ENCODE measurements around the gene XRCC6. TPM values are rescaled to one million over a fixed set of nuclear protein-coding genes. Genes with fewer than 3 reads are reported as not detected.
A peak's percentile ranks its signal among the peaks of the same experiment; 100 is the strongest.

XRCC6 gene
- total and polyA plus RNA-seq, 2 of the 13 experiments (the other 11 are each of a cell fraction or from before 2014, with no cell fraction given) = 124 to 625 TPM

DNA sequence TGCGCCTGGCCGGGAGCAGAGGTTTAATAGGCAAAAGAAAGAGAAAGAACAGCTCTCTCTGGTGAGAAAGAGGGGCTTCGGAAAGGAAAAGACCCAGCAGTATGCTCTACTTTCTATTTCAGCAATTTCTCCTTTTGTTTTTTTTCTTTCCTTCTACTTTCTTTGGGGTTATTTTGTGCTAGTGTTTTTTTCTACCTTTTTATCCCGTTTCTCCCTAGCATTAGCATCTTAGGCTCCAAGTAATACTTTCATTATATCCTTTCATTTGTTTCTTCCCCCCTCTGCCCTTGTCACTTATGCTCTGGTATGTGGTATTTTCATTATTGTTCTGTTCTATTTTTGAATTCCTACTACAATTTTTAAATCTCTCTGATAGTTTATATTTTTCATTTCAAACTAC, 63.1 kb downstream of the XRCC6 start:
- WGBS (ENCODE audit: low lambda C conversion rate) = 79% methylated on average over 4 of the region's 4 CpGs
- Histone ChIP-seq H3K9me3 (ENCODE audit: low read length) (no peaks in the 10 kb centered on the region), H3K27ac (ENCODE audit: extremely low read length, insufficient read depth, low read length) (peak overlapping the region; percentile 13), H3K27me3 (ENCODE audit: control insufficient read depth in 1 of 2, insufficient read depth in 2 of 2, low read length in 2 of 2) (no peaks in the 10 kb centered on the region; a peak in 1 of 5 replicates), H4K20me1 (ENCODE audit: insufficient read depth, low read length) (peaks cover 6% of the 10 kb centered on the region; the same call in 1 of the 2 replicates), H3K4me2 (ENCODE audit: low read depth, low read length) (no peak overlapping the region), H3K4me1 (ENCODE audit: insufficient read depth, low read length) (peaks cover 54% of the 10 kb centered on the region), H3K9ac (ENCODE audit: insufficient read depth, low read depth, low read length) (no peak overlapping the region), H3K36me3 (replicated peaks in 1 of 2; ENCODE audit: control insufficient read depth in 1 of 2, insufficient read depth in 2 of 2, low read length in 2 of 2) (peaks cover 4 to 16% of the 10 kb centered on the region in 2 experiments; a peak in 3 of 5 replicates), H3K79me2 (ENCODE audit: insufficient read depth, low read length) (peaks cover 88% of the 10 kb centered on the region), H2AFZ (ENCODE audit: low read length) (no peak overlapping the region), H3K4me3 (replicated peaks in 1 of 3; ENCODE audit: insufficient read depth in 1 of 3, low read depth in 2 of 3, low read length in 3 of 3) (no peak overlapping the region)
- ChIA-PET CTCF (ENCODE audit: low intra/inter-chr PET ratio, low total read pairs) (no interaction called here), POLR2A (no interaction called here)
- BruUV-seq (replicated peaks) = no TSS peak
- in situ Hi-C loops (cut with HindIII; ENCODE audit: extremely low pct_ligation_motif_present, low pct_unique_long_range_greater_than_20kb) (no loop called here), intact Hi-C loops (cut with micrococcal nuclease; ENCODE audit: unreplicated experiment) (no loop called here)
- no peak for DNase-seq (ENCODE audit: low spot score)
- no peak for FAIRE-seq
- ATAC-seq = no peak
- TF ChIP-seq SMARCE1 (IDR thresholded peaks at IDR 0.05; ENCODE audit: borderline replicate concordance) (no peak), MAF1 (CRISPR knock-in tag; IDR thresholded peaks at IDR 0.05; ENCODE audit: borderline replicate concordance) (no peak), DNMT1 (CRISPR knock-in tag; IDR thresholded peaks at IDR 0.05) (no peak), ZBTB39 (CRISPR knock-in tag; IDR thresholded peaks at IDR 0.05) (no peak), ZNF891 (CRISPR knock-in tag; IDR thresholded peaks at IDR 0.05) (no peak), CENPT (CRISPR knock-in tag; IDR thresholded peaks at IDR 0.05; ENCODE audit: low read depth) (no peak), ZBTB21 (CRISPR knock-in tag; IDR thresholded peaks at IDR 0.05) (no peak), ZKSCAN5 (CRISPR knock-in tag; IDR thresholded peaks at IDR 0.05) (no peak), THRA (CRISPR knock-in tag; IDR thresholded peaks at IDR 0.05; ENCODE audit: borderline replicate concordance) (no peak), ZFP36L2 (CRISPR knock-in tag; IDR thresholded peaks at IDR 0.05) (no peak), PRPF4 (IDR thresholded peaks at IDR 0.05; ENCODE audit: low read depth, low read length, poor library complexity, severe bottlenecking) (no peak), HNF4G (IDR thresholded peaks at IDR 0.05; ENCODE audit: borderline replicate concordance, low read depth, low read length) (no peak), HNF4G (CRISPR knock-in tag; IDR thresholded peaks at IDR 0.05; ENCODE audit: borderline replicate concordance, low read depth) (no peak), CEBPZ (IDR thresholded peaks at IDR 0.05; ENCODE audit: low read length) (no peak), ZNF547 (CRISPR knock-in tag; IDR thresholded peaks at IDR 0.05) (no peak), TCF12 (IDR thresholded peaks at IDR 0.05) (no peak), TCF12 (CRISPR knock-in tag; IDR thresholded peaks at IDR 0.05) (no peak), ZNF543 (CRISPR knock-in tag; IDR thresholded peaks at IDR 0.05) (no peak)
- TF ChIP-seq, protein P1, sequence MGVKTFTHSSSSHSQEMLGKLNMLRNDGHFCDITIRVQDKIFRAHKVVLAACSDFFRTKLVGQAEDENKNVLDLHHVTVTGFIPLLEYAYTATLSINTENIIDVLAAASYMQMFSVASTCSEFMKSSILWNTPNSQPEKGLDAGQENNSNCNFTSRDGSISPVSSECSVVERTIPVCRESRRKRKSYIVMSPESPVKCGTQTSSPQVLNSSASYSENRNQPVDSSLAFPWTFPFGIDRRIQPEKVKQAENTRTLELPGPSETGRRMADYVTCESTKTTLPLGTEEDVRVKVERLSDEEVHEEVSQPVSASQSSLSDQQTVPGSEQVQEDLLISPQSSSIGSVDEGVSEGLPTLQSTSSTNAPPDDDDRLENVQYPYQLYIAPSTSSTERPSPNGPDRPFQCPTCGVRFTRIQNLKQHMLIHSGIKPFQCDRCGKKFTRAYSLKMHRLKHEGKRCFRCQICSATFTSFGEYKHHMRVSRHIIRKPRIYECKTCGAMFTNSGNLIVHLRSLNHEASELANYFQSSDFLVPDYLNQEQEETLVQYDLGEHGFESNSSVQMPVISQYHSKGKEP (CRISPR knock-in tag; IDR thresholded peaks at IDR 0.05) = no peak
